SH-SY5Y (cell line): ENCODE results near the gene AGAP1.

ENCODE experiments used
- GATA2 ChIP-seq: IDR thresholded peaks from 2 replicates; pipeline ENCODE4 v1.6.1; 2011; ENCODE audit warnings: mild to moderate bottlenecking, low read depth, low read length
- GATA3 ChIP-seq: IDR thresholded peaks from 2 replicates; pipeline ENCODE4 v1.6.1; 2011; ENCODE audit warnings: low read depth, mild to moderate bottlenecking, low read length, moderate library complexity

The AGAP1 gene

DNA sequence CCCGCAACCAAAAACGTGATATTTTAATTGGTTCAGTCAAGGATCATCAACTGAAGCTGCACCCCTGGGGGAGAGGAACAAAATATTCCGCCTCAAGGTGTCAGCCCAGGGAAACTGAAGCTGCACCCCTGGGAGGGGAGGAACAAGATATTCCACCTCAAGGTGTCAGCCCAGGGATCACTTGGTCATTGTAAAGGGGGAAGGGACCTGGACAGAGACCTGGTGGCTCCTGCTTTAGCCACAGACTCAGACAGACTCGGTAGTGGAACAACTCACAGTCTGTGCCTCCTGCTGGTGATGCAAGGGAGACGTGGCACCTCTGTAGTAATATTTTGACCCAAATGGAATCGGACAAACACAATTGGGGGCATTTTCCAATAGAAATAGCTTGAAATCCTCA, 599.3 kb downstream of the AGAP1 start:
- no peak for TF ChIP-seq GATA2
- TF ChIP-seq GATA3, result no peak

DNA sequence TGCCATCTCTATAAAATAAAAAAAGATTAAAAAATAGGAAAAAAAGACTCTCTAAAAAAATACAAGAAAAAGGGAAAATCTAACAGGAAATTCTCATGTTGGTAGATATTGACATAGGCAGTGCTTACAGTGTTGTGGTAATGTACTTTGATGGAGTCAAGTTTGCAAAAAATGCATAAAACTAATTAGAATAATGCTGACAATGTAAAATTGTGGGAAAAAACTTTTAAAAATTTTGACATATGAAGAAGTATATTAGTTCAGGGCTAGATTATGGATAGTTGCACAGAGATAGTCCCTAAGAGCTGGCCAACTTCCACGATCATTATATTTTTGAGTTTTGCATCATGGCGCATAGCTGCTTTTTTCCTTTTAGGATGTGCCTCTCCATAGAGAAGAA, 601.7 kb downstream of the AGAP1 start:
- TF ChIP-seq GATA2 (no peak), GATA3 (no peak)

DNA sequence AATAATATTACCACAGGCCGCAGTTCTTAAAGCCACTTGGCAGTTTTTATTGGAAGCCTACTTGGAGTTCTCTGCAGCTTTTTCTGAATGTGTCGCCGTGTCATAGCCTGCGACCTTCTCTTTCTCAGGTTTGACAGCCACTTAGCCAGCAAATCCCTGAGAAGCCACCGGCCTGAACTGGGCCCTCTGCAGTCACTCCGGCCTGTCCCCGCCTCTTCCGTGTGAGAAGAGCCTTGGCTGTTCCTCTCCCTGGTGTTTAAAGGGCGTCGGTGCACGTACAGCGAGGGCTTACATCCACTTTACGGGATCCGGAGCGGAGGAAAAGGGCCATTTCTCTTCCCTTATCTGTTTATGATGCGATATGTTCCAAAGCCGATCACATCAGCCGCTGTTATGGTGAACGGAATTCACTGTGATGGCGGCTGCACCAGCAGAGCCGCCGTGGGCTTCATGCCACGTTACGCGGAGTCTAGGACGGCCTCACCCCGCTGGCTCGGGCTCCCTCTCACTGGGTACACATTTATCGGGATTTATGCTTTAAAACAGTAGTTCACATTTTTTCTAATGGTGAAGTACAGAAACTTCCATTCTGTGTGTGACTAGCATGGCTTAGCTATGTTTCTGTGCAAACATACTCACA, 607.6 kb downstream of the AGAP1 start:
- TF ChIP-seq GATA3 (no peak), GATA2 (no peak)

DNA sequence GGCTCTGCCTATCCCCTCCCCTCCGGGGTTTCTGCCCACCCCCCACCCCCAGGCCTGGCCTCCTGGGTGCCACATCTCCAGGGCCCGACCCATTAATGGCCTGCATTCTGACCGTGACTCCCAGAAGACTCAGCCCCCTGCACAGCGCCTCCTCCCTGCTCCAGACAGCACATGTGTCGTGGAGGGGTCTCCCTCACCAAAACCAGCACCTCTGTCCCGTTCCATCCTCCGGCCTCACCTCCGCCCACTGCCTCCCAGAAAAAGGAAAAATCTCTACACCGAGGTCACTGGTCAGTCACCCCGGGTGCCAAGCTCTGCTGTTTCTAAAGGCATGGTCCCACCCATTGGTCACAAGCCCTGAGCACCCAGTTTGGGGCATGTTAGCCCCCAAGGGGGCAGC, 609.1 kb downstream of the AGAP1 start:
- TF ChIP-seq GATA3 (no peak), GATA2 (no peak)

DNA sequence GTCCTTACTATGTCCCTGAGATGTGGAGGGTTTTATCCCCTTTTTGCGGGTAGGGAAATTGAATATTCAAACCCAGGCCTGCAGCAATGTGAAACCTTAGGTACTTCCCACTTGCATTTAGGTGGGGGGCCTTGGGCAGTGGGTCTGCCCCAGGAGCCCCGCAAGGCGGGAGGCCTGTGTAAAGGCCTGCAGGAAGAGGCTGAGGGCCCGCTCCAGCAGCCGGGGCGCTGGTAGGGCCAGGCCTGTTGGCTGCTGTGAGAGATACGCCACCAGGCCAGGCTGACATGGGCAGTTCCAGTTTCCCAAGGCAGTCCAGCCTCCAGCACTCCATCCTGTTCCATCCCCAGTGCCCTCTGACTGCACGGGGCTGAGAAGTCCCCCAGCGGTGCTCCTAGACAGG, 610.1 kb downstream of the AGAP1 start:
- no peak for TF ChIP-seq GATA3
- TF ChIP-seq GATA2, result no peak

DNA sequence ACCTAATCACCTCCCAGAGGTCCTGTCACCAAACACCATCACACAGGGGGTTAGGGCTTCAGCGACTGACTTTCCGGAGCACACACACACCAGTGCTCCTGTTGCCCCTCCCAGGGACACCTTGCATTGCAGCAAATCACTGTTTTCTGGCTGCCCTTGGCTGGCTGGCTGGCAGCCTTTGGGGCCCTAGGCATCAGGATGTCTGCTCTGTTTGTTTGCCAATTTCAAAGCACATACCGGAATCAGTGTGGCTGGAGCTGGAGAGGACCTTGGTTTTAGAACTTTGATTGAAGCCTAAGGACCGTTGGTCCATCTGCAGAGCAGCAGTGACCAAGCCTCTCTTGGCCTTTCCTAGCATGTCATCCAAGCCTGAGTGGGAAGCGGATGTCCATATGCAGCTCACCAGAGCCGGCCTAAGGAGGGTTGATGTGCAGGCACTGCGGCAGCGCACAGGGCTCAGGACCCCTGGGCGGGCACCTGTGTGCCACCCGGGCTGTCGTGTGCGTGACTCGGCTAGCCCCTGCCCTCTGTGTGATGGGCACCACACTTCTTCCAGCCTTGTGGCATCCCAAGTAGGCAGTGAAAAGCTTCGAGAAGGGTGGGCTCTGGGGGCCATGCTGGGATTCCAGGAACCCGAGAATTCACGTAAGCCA, 612.2 kb downstream of the AGAP1 start:
- TF ChIP-seq GATA3 (no peak), GATA2 (no peak)

DNA sequence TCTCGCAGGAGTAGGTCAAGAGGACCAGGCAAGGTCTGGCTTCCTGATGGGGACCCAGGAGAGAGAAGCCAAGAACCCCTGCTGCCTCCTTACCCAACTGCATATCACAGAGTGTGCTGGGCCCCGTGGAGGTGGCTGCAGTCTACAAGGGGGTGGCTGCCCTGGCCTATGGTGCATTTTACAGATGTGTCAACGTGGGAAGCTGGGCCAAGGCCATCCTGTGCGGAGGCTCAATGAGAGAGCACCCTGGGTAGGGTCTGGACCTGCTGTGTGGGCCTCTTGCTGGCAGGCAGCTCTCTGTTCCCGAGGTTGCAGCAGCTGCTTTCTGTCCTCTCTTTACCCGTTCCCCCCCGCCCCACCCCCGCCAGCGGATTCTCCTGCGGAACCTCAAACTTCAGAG, 612.9 kb downstream of the AGAP1 start:
- TF ChIP-seq GATA2, result no peak
- TF ChIP-seq GATA3, result no peak

DNA sequence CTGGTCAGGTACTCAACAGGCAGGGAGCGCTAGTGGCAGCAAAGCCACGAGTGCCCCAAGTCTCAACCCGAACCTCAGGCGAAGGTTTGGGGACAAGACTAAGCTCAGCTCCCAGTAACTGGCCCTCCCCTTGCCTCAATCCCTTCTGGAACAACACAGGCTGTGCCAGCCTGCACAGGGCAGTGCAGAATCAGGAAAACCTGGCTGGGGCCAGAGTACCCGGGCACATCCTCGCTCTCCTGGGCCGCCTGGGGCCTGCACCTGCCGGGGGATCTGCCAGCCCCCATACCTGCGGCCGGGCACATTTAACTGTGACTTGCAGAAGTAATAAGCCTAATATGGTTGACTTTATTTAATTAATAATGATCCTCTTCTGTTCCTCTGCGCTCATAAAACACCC, 613.7 kb downstream of the AGAP1 start:
- TF ChIP-seq GATA3 (no peak), GATA2 (no peak)

DNA sequence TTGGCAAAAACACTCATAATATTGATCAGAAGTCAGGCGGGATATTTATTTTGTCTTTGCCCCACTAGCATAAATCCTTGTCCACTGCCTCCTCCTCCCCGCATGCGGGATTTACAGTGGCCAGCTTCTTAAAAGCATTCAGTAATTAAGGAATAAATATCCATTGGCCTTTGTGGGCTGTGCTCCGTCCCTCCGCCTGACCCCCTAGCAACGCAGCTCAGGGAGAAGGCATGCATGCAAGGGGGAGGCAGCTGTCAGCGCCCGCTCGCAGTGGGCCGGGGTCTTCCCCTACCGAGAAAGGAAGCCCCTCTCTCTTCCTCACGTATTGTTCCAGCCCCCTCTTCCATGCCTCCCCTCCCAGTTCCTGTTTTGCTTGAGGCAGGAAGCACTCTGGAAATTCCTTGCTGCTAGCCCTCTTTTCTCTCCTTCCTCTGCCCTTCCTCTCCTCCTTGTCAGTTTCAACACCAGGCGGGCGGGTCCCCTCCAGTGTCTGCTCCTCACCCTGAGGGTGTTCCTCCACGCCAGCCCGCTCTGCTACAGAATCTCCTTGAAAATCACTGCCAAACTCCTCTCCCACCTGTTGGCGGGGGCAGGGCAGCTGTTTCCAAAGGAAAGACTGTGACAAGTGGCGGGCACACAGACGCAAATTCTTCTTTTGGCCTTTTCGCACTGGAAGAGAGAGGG, 614.2 kb downstream of the AGAP1 start:
- no peak for TF ChIP-seq GATA2
- TF ChIP-seq GATA3, result no peak

DNA sequence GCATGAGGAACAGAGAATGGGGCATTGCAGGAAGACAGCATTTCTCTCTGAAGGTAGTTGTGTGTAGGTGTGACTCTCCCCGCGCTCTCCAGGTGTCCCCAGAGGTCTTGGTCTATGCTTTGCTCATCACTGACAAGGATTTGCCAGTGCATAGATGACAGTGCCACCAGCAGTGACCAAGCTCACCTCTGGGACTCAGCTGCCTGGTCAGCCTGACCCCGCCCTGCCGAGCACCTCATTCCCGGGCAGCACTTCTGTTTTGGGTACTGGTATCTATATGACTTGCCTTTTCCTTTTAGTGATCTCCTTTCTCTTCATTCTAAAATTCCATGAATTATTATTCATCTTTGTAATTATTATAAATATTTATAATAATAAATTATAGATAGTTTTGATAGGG, 615.2 kb downstream of the AGAP1 start:
- TF ChIP-seq GATA3 (no peak), GATA2 (no peak)

DNA sequence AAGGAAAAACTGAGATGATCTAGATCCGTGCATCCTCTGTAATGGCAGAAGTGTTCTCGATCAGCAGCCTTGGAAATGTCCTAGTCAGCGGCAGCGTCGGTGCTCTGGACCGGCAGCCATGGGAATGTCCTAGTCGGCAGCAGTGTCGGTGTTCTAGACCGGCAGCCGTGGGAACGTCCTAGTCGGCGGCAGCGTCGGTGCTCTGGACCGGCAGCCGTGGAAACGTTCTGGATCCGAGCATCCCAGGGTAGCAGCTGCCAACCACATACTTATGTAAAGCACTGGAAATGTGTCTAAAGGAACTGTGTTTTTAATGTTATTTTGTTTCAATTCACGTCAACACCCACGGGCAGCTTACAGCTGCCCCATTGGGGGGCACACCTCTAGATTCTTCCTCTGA, 615.6 kb downstream of the AGAP1 start:
- TF ChIP-seq GATA3 (no peak), GATA2 (no peak)

DNA sequence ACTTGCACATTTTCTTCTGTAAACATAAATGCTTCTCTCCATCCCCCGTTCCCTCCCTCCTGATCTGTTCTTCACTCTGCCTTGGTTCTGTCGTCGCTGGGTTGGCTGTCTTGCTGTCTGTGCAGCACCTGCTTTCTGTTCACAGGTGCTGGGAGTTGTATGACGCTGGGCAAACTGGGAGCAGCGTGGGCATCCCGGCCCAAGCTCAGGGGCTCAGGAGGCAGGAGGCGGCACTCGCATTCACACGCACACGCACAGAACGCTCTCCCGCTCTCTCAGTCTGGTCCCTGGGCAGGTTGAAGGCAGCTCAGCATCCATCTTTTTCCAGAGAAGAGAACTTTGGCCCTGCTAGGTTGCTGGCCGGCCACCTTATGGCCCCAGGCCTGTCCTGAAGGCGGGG, 618.6 kb downstream of the AGAP1 start:
- TF ChIP-seq GATA3 (no peak), GATA2 (no peak)

DNA sequence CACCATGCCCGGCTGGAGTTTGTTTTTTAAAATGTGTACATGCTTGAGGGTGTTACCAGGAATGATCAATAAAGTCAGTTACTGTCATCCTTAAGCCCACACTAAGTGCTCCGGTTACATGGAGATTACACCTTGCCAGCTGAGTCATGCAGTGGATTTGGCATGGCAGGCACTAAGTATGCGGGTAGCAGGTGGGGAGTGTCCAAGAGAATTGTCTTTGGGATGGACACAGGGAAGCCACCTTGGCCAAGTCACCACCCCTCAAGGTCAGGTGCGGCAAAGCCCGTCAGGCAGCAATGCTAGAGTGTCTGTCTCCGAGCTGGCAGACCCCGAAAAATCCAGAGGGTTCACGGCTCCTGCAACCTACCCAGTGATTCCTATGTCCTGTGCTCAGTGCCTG, 619.6 kb downstream of the AGAP1 start:
- TF ChIP-seq GATA3, result no peak
- no peak for TF ChIP-seq GATA2

DNA sequence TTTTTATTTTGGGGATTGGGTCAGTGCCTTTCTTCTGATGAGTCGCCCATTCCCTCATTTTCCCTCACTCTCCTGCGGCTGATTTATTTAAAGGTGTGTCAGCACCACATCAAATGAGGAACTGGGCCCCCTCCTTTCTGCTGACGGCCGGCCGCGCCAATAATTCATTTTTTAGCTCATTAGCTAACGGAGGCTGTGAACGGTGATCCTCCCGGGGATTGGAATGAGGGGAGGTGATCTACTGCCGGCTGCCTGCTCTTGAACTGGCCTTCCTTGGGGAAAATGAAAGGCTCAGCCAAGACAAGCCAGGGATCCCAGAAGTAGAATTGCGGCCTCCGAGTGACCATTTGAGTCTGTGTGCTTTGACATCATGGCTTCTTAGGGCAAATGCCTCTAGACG, 620.1 kb downstream of the AGAP1 start:
- TF ChIP-seq GATA3 (no peak), GATA2 (no peak)

DNA sequence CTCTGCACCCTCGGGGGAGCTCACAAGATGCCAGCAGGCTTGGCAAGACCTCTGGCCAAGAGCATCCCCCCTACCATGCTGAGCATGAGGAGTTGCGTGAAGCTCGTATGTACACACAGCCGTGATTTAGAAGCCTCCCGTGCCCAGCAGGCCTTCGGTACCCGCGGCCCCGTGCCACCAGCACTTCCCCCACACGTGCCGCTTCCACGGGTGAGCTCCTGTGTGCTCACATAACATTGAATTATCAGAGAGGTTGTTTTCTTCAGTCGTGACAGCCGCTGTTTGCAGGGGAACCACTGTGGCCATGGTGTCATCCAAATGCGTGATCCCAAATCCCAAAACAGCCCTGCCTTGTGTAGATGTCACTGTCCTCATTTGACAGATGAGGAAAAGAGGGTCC, 621.1 kb downstream of the AGAP1 start:
- TF ChIP-seq GATA3 (no peak), GATA2 (no peak)

DNA sequence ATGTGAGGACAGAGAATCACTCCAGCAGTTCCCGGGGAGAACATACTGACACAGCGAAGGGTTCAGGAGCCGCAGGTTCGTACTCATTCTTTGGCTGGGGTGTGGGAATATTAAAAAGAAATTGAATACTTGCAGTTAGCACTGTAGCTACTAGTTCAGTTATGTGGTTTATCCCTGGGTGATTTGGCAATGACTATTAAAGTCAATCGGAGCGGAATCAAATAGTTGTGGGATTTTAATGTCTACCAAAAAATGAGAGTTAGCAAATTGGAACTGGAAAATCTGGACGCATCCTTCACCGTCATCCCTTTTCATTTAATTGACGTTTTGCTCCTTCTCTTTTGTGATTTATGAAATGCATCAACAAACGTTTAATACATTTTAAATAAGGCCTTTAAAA, 623.6 kb downstream of the AGAP1 start:
- TF ChIP-seq GATA3, result no peak
- TF ChIP-seq GATA2, result no peak
